Mesothelial cell of epicardium (in vitro differentiated cells): ENCODE measurements around the gene ASIC2. TPM values are rescaled to one million over a fixed set of nuclear protein-coding genes. Genes with fewer than 3 reads are reported as not detected.

Experiments
- DNase-seq, 2 experiments: peaks; one replicate each; pipeline ENCODE4 v3.0.0; 2021; ENCODE audit warnings: low spot score in 2 of 2; ENCODE audit not compliant: unreplicated experiment in 2 of 2
- H3K27ac Mint-ChIP-seq: 2 replicates; pipeline ENCODE4 v1.8.0; 2021; ENCODE audit warnings: mixed read lengths
- H3K27me3 Mint-ChIP-seq: 2 replicates; pipeline ENCODE4 v1.8.0; 2021; ENCODE audit warnings: low read depth, mixed read lengths
- H3K36me3 Mint-ChIP-seq: 2 replicates; pipeline ENCODE4 v1.8.0; 2021; ENCODE audit warnings: mixed read lengths
- H3K4me1 Mint-ChIP-seq: 2 replicates; pipeline ENCODE4 v1.8.0; 2021; ENCODE audit warnings: mixed read lengths
- H3K4me3 Mint-ChIP-seq: 2 replicates; pipeline ENCODE4 v1.8.0; 2021; ENCODE audit warnings: mild to moderate bottlenecking, moderate library complexity, mixed read lengths
- H3K9me3 Mint-ChIP-seq: 2 replicates; pipeline ENCODE4 v1.8.0; 2021; ENCODE audit warnings: mixed read lengths
- CTCF ChIP-seq: fragments of 200-600 bp; sonication (generic); IDR thresholded peaks from one replicate; pipeline ENCODE4 v1.5.0; 2021; ENCODE audit warnings: antibody characterized with exemption; ENCODE audit not compliant: unreplicated experiment
- total RNA-seq: library from RNA; stranded (reverse); gene quantifications from 3 replicates; pipeline ENCODE4 v1.2.1, GENCODE V29; 2021

ASIC2 gene
- total RNA-seq, 1 donor from 2014 or later, result 3.4 TPM

GRCh38 chr17:33261820-33262219 is 31.3 kb downstream of the ASIC2 start:
- Mint-ChIP-seq H3K9me3 (no peaks in the 10 kb centered on the region), H3K4me3 (no peak overlapping the region), H3K36me3 (no peaks in the 10 kb centered on the region), H3K27me3 (no peaks in the 10 kb centered on the region), H3K4me1 (peaks cover 23% of the 10 kb centered on the region), H3K27ac (no peak overlapping the region)
- no peak for TF ChIP-seq CTCF
- no peak for DNase-seq

GRCh38 chr17:33260638-33261037 is 32.5 kb downstream of the ASIC2 start:
- H3K27me3 Mint-ChIP-seq, result no peaks in the 10 kb centered on the region
- no peaks in the 10 kb centered on the region for H3K9me3 Mint-ChIP-seq
- no peaks in the 10 kb centered on the region for H3K36me3 Mint-ChIP-seq
- H3K4me3 Mint-ChIP-seq, result no peak overlapping the region
- no peak overlapping the region for H3K27ac Mint-ChIP-seq
- DNase-seq, result no peak
- TF ChIP-seq CTCF, result no peak
- H3K4me1 Mint-ChIP-seq, result peaks cover 12% of the 10 kb centered on the region

GRCh38 chr17:33258296-33258695 is 34.8 kb downstream of the ASIC2 start:
- no peak for DNase-seq
- Mint-ChIP-seq H3K4me3 (no peak overlapping the region), H3K27me3 (no peaks in the 10 kb centered on the region), H3K4me1 (peaks cover 12% of the 10 kb centered on the region), H3K36me3 (no peaks in the 10 kb centered on the region), H3K9me3 (no peaks in the 10 kb centered on the region), H3K27ac (no peak overlapping the region)
- no peak for TF ChIP-seq CTCF

GRCh38 chr17:33245183-33245582 is 47.9 kb downstream of the ASIC2 start:
- Mint-ChIP-seq H3K4me1 (peaks cover 2% of the 10 kb centered on the region), H3K9me3 (peaks cover 8% of the 10 kb centered on the region), H3K4me3 (no peak overlapping the region), H3K27me3 (no peaks in the 10 kb centered on the region), H3K36me3 (no peaks in the 10 kb centered on the region), H3K27ac (no peak overlapping the region)
- no peak for TF ChIP-seq CTCF
- DNase-seq, result no peak

GRCh38 chr17:33243732-33244131 is 49.4 kb downstream of the ASIC2 start:
- DNase-seq, result no peak
- H3K27ac Mint-ChIP-seq, result no peak overlapping the region

More at GRCh38 chr17:33243732-33244131, 49.4 kb downstream of the ASIC2 start:
- Mint-ChIP-seq H3K9me3 (peaks cover 7% of the 10 kb centered on the region), H3K4me3 (no peak overlapping the region), H3K4me1 (peaks cover 2% of the 10 kb centered on the region), H3K27me3 (no peaks in the 10 kb centered on the region), H3K36me3 (no peaks in the 10 kb centered on the region)
- TF ChIP-seq CTCF, result no peak
